NCI-H1694 (cell line): ENCODE data around the gene MAP4K3.
A peak's percentile ranks its signal among the peaks of the same experiment; 100 is the strongest.
"Not testable (repeated sequence)": the region's sequence is repeated elsewhere in the genome, so short reads cannot be mapped to it uniquely, and the experiment has no call there.

ENCODE experiments used
- DNase-seq: peaks from one replicate; lab custom pipeline; 2025; lab: John Stamatoyannopoulos, UW

Gene MAP4K3

DNA sequence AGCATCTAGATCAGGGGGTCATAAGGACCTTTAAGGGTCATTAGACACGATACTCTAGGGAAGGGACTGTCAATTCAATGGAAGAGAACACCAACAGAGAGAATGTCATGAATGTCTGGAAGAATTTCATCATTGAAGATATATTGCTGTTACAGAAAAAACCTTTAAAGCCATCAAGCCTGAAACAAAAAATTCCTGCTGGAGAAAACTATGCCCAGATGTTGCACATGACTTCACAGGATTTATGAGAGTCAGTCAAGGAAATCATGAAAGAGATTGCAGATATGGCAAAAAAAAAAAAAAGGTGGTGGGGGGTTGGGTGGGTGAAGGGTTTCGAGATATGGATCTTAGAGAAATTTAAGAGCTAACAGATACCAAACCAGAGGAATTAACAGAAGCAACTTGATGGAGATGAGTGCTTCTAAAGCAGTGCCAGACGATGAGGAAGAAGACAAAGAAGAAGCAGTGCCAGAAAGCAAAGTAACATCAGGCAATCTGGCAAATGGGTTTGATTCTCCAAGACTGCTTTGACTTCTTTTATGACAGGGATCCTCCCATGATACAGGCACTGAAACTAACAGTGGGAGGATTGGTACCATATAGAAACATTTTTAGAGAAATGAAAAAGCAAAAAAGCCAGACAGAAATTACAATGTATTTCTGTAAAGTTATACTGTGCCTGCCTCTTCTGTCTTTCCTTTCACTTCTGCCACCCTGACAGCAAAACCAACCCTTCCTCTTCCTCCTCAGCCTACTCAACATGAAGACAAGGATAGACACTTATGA, 28.5 kb downstream of the MAP4K3 start:
- no peak for DNase-seq

DNA sequence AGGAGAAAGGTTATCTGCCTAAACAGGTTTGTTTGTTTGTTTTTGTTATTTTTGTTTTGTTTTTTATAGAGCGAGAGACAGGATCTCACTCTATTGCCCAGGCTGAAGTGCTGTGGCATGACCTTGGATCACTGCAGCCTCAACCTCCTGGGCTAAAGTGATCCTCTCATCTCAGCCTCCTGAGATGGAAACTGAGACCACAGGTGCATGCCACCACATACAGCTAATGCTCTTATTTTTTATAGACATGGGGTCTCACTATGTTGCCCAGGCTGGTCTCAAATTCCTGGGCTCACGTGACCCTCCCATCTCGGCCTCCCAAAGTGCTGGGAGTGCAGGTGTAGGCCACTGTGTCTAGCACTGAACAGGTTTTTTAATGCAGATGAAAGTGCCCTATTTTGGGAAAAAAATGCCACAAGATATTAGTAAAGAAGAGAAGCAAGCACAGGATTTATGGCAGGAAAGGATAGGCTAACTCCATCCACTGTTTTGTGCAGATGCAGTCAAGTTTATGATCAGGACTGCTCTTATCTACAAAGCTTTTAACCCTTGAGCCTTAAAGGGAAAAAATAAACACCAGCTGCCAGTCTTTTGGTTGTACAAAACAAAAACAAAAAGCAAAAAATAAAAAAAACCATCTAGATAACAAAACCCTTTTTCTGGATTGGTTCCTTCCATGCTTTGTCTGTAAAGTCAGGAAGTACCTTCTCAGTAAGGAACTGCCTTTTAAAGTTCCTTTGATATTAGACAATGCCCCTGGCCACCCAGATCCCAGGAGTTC, 29.4 kb downstream of the MAP4K3 start:
- no peak for DNase-seq

DNA sequence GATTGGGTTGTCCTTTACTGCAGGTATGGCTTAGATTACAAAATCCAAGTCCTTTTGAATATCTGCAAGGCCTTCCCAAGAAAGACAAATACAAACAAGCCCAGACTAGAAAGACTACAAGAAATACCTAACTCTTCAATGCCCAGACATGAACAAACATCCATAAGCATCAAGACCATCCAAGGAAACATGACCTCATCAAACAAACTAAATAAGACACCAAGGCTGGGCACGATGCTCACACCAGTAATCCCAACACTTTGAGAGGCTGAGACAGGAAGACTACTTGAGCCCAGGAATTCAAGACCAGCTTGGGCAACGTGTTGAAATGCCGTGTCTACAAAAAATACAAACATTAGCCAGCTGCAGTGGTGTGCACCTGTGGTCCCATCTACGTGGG, 31.7 kb downstream of the MAP4K3 start:
- no peak for DNase-seq

DNA sequence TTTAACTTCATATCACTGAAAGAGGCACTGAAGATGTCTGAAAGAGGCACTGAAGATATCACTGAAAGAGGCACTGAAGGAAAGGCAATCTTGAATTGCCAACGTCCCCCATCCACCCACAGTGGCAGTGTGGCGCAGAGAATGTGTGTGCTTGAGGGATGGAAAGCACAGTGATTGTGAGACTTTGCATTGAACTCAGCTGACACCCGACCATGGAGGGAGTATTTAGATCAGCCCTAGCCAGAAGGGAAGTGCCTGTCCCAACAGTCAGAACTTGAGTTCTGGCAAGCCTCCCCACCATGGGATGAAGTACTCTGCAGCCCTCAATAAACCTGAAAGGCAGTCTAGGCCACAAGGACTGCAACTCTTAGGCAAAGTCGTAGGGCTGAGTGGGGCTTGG, 33.8 kb downstream of the MAP4K3 start:
- DNase-seq: no peak

DNA sequence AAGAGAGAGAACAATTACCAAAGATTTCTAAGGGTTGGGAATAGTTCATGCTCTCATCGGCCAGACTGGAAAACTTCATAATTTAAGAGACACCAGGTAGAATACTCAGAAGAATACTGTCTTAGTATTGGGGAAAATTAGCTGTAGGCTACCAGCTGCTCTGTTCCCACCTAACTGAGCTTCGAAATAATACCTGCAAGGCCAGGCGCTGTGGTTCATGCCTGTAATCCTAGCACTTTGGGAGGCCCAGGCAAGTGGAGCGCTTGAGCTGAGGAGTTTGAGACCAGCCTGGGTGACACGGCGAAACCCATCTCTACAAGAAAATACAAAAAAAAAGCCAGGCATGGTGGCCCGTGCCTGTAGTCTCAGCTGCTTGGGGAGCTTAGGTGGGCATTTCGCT, 35.8 kb downstream of the MAP4K3 start:
- no peak for DNase-seq

DNA sequence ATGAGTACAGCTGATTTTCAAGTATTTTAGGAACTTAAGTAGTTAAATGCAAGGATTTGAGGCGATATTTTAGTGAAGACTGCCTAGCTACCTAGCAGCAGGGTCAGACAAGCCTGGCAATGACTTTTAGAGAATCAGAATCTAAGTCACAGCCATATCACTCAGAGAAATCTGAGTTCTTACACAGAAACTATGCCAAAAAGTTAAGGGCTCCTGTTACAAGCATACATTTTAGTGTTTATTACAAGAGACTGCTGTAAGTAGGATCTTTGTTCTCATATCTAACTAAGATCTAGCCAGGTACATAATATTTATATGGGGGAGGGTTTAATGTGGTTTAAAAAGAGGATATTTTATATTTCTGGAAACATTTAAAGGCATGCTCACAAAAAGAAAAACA, 37.5 kb downstream of the MAP4K3 start:
- no peak for DNase-seq

DNA sequence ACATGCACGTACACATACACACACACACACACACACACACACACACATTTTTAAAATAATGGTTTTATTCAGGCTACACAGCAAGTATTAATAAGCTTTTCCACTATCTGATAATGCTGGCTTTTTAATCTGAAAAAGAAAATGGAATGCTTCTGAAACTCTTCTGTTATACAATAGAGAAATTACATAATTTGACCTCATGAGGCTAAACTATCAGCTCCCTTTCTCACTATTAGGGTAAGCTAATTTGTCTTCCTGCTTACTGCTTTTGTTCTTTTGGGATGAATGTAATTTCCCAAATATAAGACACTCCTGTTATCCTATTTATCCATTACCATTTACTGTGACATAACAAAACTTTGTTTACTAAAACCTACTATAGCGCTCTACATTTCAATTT, 41.8 kb downstream of the MAP4K3 start:
- DNase-seq: no peak

DNA sequence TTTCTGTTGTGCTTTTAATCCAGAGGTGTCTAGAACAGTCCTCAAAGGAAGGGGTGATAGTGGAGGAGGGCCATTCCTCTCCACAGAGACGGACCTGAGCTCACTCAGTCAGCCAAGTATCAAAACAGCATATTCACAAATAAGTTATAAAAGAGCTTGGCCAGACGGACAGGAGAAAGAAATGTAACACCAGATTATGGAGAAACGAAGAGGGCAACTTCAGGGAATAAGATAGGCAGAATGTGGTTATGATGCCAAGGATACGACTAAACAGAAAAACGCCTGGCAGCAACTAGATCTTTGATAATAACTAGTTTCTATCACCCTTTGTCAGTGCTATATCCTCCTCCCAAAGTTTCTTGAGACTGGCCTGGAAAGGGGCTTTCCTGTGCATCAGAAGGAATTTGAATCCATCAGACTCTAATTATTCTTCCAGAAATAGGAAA, 42.5 kb downstream of the MAP4K3 start:
- DNase-seq: no peak

DNA sequence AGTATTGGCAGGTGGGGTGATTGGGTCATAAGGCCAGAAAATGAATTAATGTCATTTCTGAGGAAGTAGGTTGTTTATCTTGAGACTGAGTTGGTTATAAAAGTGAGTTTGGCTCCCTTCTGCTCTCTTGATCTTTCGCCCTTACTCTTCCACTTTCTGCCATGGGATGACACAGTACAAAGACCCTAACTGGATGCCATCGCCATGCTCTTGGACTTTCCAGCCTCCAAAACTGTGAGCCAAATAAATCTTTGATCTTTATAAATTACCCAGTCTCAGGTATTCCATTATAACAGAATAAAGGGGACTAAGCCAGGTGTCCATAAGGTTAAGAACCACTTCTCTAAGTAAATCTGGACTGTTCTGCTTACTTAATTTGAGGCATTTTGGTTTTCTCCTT, 44.4 kb downstream of the MAP4K3 start:
- DNase-seq: no peak

DNA sequence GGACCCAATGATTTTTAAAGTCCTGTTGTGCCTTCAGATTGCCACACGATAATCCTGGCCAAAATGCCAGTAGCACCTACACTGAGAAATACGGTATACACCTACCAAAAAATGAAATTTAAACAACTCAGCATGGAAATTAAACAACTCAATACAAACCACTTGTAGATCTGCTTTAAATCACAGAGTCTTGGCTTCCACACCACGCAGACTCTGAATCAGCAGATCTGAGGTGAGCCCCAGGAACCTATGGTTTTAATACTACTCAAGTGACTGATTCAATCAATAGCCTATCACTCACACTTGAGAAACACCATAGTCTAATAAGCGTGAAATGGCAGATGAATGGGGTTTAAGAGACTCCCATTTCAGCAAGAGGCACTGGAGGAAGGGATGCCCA, 46.9 kb downstream of the MAP4K3 start:
- no peak for DNase-seq

DNA sequence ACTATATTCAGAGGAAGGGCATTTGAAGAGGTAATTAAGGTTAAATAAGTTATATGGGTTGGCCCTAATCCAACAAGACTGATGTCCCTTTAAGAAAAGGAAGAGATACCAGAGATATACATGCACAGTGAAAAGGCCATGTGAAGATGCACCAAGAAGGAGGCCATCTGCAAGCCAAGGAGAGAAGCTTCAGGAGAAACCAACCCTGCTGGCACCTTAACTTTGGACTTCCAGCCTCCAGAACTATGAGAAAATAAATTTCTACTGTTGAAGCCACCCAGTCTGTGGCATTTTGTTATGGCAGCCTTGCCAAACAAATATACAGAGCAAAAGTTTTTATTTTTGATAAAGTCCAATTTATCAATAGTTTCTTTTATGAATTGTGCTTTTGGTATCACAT, 51.0 kb downstream of the MAP4K3 start:
- DNase-seq: no peak

DNA sequence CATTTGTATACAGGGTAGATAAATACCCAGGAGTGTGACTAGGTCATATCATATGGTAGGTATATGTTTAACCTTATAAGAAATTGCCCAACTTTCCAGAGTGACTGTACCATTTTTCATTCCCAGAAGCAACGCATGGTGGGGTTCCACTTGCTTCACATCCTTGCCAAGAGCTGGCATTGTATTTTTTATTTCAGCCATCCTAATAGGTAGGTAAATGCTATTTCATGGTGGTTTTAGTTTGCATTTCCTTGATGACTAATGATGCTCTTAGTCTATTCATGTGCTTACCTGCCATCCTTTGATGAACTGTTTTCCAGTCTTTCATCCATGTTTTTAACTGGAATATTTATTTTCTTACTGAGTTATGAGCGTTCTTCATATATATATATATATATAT, 51.9 kb downstream of the MAP4K3 start:
- DNase-seq: no peak

DNA sequence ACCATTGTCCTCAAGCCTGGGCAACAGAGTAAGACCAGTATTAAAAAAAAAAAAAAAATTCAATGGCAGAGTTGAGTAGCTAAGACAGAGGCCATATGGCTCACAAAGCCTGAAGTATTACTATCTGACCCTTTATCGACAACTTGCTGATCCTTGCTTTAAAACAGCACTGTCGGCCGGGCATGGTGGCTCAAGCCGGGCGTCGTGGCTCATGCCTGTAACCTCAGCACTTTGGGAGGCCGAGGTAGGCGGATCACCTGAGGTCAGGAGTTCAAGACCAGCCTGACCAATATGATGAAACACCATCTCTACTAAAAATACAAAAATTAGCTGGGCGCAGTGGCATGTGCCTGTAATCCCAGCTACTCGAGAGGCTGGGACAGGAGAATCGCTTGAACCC, 53.0 kb downstream of the MAP4K3 start:
- DNase-seq: not testable (repeated sequence)

DNA sequence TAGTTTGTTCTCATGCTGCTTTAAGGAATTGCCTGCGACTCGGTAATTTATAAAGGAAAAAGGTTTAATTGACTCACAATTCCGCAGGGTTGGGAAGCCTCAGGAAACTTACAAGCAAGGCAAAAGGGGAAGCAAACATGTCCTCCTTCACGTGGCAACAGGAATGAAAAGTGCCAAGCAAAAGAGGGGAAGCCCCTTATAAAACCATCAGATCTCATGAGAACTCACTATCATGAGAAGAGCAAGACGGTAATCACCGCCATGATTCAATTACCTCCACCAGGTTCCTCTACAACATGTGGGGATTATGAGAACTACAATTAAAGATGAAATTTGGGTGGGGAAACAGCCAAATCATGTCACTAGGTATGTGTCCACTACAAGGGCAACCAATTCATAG, 53.9 kb downstream of the MAP4K3 start:
- DNase-seq: no peak

DNA sequence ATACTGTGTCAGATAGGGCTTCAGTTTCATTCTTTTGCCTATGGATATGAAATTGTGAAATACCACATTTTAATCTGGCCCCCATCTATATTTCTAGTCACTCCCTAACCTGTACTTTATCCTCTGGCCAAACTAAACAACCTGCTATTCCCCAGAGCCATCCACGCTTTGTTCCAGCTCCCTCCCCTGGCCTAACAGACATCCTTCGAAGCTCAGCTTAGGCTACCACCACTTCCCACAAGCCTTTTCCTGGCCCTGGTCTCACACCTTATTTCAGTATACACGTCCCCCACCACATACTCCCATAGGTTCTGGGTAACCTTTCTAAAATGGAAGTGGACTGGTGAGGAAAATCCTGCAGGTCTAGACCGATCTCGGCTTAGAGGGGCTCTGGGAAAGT, 55.4 kb downstream of the MAP4K3 start:
- DNase-seq: no peak

DNA sequence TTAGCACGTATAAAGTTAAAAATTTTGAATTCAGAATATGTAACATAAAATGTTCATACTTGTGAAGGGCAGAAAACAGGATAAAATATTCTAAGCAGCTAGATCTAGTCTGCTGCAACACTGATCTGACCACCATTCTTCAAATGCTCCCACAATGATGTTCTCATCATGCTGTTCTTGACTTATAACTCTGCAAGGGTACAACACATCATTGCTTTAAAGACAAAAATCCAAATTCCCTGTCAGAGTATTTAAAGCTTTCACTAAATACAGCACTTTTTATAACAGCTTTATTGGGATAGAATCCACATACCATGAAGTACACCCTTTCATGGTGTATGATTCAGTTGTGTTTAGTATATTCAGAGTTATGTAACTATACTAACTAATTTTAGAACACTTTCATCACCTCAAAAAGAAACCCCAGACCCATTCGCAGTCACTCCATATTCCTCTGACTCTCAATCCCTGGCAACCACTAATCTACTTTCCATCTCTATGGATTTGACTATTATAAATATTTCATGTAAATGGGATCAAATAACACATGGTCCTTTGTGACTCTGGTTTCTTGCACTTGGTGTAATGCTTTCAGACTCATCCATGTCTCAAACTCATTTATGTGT, 56.4 kb downstream of the MAP4K3 start:
- no peak for DNase-seq

DNA sequence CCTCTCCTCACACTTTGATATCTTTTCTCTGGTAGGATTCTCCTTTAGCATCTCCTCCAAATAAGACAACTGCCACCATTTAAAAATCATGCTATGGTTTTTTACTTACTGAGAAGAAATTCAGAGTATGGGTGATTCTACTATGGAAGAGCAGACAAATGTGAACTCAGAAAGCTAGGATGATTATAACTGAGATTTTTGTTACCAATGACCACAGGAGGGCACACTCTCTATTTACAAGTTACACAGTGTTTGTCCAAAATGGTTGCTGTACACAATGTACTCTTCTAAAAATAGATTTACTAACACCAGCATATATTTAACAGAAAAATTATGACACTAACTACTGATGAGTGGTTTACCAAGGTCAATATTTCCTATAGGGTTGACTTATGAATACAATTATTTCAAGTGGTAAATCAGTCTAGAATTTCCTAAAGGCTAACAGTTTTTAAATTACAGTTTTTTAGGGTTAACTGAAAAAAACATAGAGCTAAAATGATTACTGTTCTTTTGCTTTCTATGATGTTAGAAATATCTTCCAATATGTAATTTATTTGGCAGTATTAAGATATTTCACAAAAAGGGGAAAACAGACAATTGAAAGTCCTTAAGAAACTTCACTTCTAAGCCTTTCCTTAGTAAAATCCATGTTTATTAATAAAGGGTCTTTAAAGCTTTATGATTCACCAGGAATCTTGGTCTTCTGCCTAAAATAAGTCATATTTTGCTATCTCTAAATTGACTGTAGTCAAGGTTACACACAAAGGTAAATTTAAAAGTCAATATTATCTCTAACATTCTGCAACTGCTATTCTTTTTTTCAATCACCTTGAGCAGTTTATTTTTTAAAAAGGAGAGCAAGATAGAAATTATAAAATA, 57.2 kb downstream of the MAP4K3 start:
- DNase-seq: peak; percentile 25

DNA sequence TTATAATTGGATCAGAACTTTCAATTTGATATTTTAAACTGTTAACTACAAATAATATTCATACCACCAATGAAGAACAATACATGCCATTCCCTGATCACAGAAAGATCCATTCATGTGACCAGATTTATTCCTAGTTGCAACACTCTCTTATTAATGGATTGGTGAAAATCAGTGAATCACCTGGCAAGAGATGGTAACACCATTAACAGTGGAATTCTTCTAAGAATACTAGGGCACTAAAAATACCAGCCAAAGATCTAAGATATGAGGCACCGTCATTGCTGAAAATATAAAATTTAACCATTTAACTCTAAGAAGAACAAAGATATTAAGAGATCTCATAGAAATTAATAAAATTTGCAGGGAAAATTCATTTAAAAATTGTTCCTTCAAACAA, 58.1 kb downstream of the MAP4K3 start:
- DNase-seq: no peak

DNA sequence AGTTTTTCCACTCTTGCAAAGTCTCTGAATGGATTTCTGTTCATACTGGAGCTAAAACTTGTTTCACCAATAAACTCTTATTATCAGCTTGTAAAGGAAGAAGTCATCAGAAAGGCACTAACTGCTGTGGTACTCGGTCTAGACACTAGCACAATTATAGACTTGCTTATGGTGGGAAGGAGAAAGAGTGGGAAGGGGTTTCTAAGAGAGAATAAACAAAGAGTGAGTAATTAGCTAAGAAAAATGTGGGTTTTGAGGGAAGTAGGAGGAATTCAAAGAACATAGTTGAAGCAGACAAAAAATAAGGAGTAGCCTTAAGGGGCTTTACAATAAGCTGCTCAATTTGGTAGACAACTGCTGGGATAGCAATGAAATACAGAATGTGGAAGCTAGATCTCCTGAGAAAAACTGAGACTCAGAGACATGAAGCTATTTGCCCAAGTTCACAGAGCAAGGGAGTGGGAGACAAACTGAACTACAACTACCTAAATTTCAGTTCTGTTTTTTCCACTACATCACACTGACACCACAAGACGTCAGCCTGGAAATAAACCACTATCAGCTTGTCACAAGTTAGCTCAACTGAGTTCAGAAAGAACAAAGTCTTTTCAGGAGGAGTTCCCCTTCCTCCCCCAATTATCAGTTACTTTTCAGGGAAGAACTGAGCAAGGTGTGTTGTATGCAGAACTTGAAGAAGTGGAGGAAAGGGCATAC, 59.7 kb downstream of the MAP4K3 start:
- DNase-seq: no peak

DNA sequence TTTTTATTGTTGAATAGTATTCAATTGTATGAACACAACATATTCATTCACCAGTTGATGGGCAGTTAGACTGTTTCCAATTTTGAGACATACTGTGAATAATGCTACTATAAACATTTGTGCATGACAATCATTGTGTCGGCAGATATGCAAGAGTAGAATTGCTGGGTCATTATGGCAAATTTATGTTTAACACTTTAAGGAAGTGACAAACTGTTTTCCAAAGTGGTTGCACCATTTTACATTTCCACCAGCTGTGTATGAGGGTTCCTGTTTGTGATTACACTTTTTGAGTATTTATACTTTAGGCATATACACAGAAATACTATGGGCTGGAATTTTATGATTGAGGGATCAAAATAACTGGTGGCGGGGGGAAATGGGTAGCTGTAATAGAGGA, 61.2 kb downstream of the MAP4K3 start:
- no peak for DNase-seq

DNA sequence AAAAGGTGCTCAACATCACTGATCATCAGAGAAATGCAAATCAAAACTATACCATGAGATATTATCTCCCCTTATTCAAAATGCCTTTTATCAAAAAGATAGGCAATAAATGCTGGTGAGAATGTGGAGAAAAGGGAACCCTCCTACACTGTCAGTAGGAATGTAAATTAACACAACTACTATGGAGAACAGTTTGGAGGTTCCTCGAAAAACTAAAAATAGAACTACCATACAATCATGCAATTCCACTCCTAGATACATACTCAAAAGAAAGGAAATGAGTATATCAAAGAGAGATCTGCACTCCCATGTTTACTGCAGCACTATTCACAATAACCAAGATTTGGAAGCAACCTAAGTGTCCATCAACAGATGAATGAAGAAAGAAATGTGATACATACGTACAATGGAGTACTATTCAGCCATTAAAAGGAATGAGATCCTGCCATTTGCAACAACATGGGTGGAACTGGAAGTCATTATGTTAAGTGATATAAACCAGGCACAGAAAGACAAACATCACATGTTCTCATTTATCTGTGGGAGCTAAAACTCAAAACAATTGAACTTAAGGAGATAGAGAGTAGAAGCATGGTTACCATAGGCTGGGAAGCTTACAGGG, 63.8 kb downstream of the MAP4K3 start:
- no peak for DNase-seq
